ENCODE results near the gene KDM1A. TPM values are rescaled to one million over a fixed set of nuclear protein-coding genes. Genes with fewer than 3 reads are reported as not detected.

Gene KDM1A
- total and polyA plus RNA-seq, 2 donors (not counting 1 experiment from before 2014, with no cell fraction given) = 30.2 to 47.4 TPM

GRCh38 chr1:23007106-23007505 lies 12.2 kb upstream of the KDM1A start:
- Histone ChIP-seq H3K9me3 (ENCODE audit: control extremely low read depth in 1 of 3, control insufficient read depth in 2 of 3, insufficient read depth in 1 of 3, low read length in 2 of 3) (no peaks in the 10 kb centered on the region), H3K27me3 (replicated peaks in 1 of 4; ENCODE audit: control extremely low read depth in 1 of 4, control insufficient read depth in 3 of 4, insufficient read depth in 4 of 4, low read length in 3 of 4) (peaks cover 0 to 6% (median 0%) of the 10 kb centered on the region in 4 experiments), H3K4me1 (ENCODE audit: control insufficient read depth in 2 of 2, insufficient read depth in 2 of 2, low read length in 2 of 2) (peaks cover 0 to 4% of the 10 kb centered on the region in 2 donors), H2AFZ (ENCODE audit: insufficient read depth, low read depth, low read length, poor library complexity, severe bottlenecking) (no peak overlapping the region), H3K9ac (ENCODE audit: low read length) (no peak overlapping the region), H4K20me1 (ENCODE audit: control insufficient read depth, insufficient read depth, low read length, poor library complexity, severe bottlenecking) (no peaks in the 10 kb centered on the region), H3K79me2 (ENCODE audit: control insufficient read depth, insufficient read depth, low read length) (no peaks in the 10 kb centered on the region), H3K27ac (ENCODE audit: low read length in 2 of 2) (no peak overlapping the region), H3K36me3 (replicated peaks in 1 of 2; ENCODE audit: control extremely low read depth in 1 of 2, control insufficient read depth in 1 of 2, extremely low read depth in 1 of 2, insufficient read depth in 2 of 2, low read length in 1 of 2) (no peaks in the 10 kb centered on the region), H3K4me2 (replicated peaks; ENCODE audit: low read depth, low read length, poor library complexity, severe bottlenecking) (no peak overlapping the region), H3K4me3 (ENCODE audit: control extremely low read depth in 1 of 5, extremely low read depth in 1 of 5, insufficient read depth in 1 of 5, low read depth in 2 of 5, low read length in 4 of 5) (no peak overlapping the region)
- H3K27me3 Mint-ChIP-seq = peaks cover 6% of the 10 kb centered on the region
- intact Hi-C loops (cut with micrococcal nuclease) = no loop called here
- CTCF ChIA-PET = no interaction called here
- DNase-seq (no peak), ATAC-seq (ENCODE audit: low read depth) (no peak)
- no peaks in the 10 kb centered on the region for H3K9me3 Mint-ChIP-seq (ENCODE audit: insufficient read depth)
- POLR2A ChIA-PET = interaction anchor here (0.7 kb wide), 1 partner anchor 19 kb away, joined by 6 read pairs; no protein-coding TSS in a partner anchor
- no peak overlapping the region for H3K4me3 Mint-ChIP-seq
- H3K4me1 Mint-ChIP-seq = peaks cover 4% of the 10 kb centered on the region
- 94% methylated on average over 4 of the region's 4 CpGs for WGBS (ENCODE audit: insufficient coverage)
- no peak overlapping the region for H3K27ac Mint-ChIP-seq
- TF ChIP-seq CTCF (IDR thresholded peaks at IDR 0.05) (no peak), EZH2 (IDR thresholded peaks at IDR 0.05; ENCODE audit: borderline replicate concordance, insufficient read depth, low read depth, low read length, poor library complexity, severe bottlenecking) (no peak)

GRCh38 chr1:23008901-23009300 lies 10.4 kb upstream of the KDM1A start:
- no CpG with 5 or more reads among the region's 2 CpGs for WGBS (ENCODE audit: insufficient coverage)

More at GRCh38 chr1:23008901-23009300, 10.4 kb upstream of the KDM1A start:
- no peak overlapping the region for H3K27ac ChIP-seq (ENCODE audit: low read length in 2 of 2)
- H3K27me3 Mint-ChIP-seq = peaks cover 6% of the 10 kb centered on the region
- ATAC-seq (ENCODE audit: low read depth) = no peak
- H3K27me3 ChIP-seq (replicated peaks in 1 of 4; ENCODE audit: control extremely low read depth in 1 of 4, control insufficient read depth in 3 of 4, insufficient read depth in 4 of 4, low read length in 3 of 4) = peaks cover 0 to 6% (median 0%) of the 10 kb centered on the region in 4 experiments
- no peak overlapping the region for H3K4me3 Mint-ChIP-seq
- no peaks in the 10 kb centered on the region for H3K79me2 ChIP-seq (ENCODE audit: control insufficient read depth, insufficient read depth, low read length)
- peaks cover 4% of the 10 kb centered on the region for H3K4me1 Mint-ChIP-seq
- H3K9me3 ChIP-seq (ENCODE audit: control extremely low read depth in 1 of 3, control insufficient read depth in 2 of 3, insufficient read depth in 1 of 3, low read length in 2 of 3) = no peaks in the 10 kb centered on the region
- H4K20me1 ChIP-seq (ENCODE audit: control insufficient read depth, insufficient read depth, low read length, poor library complexity, severe bottlenecking) = no peaks in the 10 kb centered on the region
- no peak overlapping the region for H2AFZ ChIP-seq (ENCODE audit: insufficient read depth, low read depth, low read length, poor library complexity, severe bottlenecking)
- H3K36me3 ChIP-seq (replicated peaks in 1 of 2; ENCODE audit: control extremely low read depth in 1 of 2, control insufficient read depth in 1 of 2, extremely low read depth in 1 of 2, insufficient read depth in 2 of 2, low read length in 1 of 2) = no peaks in the 10 kb centered on the region
- H3K9me3 Mint-ChIP-seq (ENCODE audit: insufficient read depth) = no peaks in the 10 kb centered on the region
- POLR2A ChIA-PET = no interaction called here
- intact Hi-C loops (cut with micrococcal nuclease) = no loop called here
- DNase-seq = no peak
- H3K9ac ChIP-seq (ENCODE audit: low read length) = no peak overlapping the region
- CTCF ChIA-PET = no interaction called here
- H3K4me2 ChIP-seq (replicated peaks; ENCODE audit: low read depth, low read length, poor library complexity, severe bottlenecking) = no peak overlapping the region
- no peak overlapping the region for H3K4me3 ChIP-seq (ENCODE audit: control extremely low read depth in 1 of 5, extremely low read depth in 1 of 5, insufficient read depth in 1 of 5, low read depth in 2 of 5, low read length in 4 of 5)
- H3K27ac Mint-ChIP-seq = no peak overlapping the region
- TF ChIP-seq EZH2 (IDR thresholded peaks at IDR 0.05; ENCODE audit: borderline replicate concordance, insufficient read depth, low read depth, low read length, poor library complexity, severe bottlenecking) (no peak), CTCF (IDR thresholded peaks at IDR 0.05) (no peak)
- H3K4me1 ChIP-seq (ENCODE audit: control insufficient read depth in 2 of 2, insufficient read depth in 2 of 2, low read length in 2 of 2) = peaks cover 0 to 4% of the 10 kb centered on the region in 2 donors
